ENCODE results near the gene DBN1.

The DBN1 gene

DNA sequence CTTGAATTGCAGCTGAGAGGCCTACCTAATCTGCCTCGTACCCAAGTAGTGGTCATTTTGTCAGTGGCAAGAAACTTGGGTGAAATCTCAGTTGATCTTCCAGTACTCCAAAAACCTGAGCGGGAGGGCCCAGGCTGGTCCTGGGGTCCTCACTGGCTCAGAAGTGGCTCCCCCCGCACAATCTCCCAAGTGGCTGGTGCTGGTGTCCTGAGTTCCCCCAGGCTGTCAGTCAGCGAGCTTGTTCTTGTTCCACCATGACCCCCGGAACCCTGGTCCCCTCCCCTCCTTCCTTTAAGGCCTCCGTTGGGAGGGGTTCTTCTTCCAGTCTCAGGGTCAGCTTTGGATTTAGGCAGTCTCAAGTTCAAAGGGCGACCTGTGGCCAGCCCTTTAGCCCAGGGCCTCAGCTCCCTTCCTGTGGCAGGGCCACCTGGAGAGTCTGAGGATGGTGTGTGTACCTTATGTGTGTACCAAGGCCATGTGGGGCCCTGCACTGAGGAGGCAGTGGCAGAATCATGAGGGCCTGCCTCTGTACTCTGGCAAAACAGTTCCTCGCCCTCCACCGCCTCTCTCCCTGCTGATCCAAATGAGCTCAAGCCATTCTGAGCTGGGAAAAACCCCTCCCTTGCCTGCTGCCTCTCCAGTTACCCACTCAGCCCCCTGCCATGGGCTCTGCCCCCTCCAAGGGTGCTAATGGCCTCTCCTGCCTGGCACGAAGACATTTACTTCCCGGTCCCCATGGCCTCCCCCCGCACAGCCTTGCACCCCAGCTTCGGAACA is 4.5 kb upstream of the DBN1 start:
- DNase-seq (ENCODE audit: extremely low read depth, low read depth) = no peak
- no peak overlapping the region for H3K4me3 ChIP-seq (replicated peaks; ENCODE audit: low read depth, low read length)
- TF ChIP-seq, protein P1, sequence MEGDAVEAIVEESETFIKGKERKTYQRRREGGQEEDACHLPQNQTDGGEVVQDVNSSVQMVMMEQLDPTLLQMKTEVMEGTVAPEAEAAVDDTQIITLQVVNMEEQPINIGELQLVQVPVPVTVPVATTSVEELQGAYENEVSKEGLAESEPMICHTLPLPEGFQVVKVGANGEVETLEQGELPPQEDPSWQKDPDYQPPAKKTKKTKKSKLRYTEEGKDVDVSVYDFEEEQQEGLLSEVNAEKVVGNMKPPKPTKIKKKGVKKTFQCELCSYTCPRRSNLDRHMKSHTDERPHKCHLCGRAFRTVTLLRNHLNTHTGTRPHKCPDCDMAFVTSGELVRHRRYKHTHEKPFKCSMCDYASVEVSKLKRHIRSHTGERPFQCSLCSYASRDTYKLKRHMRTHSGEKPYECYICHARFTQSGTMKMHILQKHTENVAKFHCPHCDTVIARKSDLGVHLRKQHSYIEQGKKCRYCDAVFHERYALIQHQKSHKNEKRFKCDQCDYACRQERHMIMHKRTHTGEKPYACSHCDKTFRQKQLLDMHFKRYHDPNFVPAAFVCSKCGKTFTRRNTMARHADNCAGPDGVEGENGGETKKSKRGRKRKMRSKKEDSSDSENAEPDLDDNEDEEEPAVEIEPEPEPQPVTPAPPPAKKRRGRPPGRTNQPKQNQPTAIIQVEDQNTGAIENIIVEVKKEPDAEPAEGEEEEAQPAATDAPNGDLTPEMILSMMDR (IDR thresholded peaks at IDR 0.05; ENCODE audit: low read depth, low read length, missing control alignments) = no peak

DNA sequence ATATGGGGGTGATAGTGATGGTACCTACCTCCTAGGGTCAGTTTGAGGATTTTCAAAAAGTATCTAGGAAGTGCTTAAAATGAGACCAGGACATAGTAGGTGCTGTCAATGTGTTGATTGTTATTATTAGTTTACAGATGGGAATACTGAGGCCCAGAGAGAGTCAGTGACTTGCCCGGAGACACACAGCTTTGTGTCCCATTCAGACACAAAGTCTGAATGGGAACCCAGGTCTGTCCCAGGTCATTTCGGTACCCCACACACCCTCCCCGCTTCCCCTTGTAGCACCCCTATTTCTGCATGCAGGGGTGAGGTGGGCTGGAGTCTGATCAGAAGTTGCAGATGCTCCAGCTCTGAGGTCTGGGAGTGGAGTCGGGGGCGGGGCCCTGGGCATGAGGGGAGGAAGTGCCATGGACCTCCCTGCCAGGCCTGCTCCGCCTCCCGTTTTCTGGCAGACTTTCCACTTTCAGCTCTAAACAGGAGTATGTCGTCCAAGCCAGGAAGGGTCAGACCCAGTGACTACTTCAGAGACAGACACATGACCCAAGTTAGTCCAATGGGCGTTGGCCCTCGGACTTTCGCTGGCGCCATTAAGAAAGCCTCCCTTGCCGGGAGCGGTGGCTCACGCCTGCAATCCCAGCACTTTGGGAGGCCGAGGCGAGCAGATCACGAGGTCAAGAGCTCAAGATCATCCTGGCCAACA is 3.2 kb upstream of the DBN1 start:
- TF ChIP-seq, protein P1 (IDR thresholded peaks at IDR 0.05; ENCODE audit: low read depth, low read length, missing control alignments) = no peak
- no peak for DNase-seq (ENCODE audit: extremely low read depth, low read depth)
- no peak overlapping the region for H3K4me3 ChIP-seq (replicated peaks; ENCODE audit: low read depth, low read length)

DNA sequence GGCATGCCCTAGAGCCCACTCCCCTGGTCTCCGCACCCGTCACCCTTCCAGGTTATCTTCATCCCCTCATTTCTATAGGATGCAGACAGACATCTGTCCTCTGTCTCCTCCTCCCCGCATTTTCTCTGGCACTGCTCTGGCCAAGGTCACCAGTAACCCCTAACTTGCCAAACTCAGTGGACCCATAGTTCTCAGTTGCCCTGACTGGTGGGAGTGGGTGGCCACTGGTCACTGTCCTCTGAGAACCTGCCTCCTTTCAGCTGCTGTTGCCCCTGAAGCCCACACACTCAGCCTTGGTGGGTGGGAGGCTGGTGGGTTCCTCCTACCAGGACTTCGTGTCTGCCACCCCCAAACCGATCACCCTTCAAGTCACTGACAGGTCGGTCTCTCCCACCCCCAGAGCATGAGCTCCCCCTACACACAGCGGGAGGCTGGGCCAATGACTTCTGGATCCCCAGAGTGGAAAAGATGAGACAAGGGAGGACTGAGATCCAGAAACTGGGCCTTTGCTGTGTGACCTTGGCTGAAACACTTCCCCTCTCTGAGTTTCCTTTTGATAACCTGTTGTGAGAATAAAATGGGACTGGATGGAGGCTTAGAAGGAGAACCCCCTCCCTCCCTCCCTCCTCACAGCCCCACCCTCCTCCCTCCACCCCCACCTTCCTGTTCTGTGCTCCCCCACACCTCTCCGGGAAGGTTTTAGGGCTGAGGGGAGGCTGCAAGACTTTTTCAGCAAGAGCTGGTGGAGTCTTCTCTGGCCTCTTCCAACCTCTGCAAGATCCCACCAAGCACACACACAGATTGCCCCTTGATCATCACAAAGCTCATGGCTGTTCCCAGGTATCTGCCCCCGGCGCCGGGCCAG is 2.4 kb upstream of the DBN1 start:
- H3K4me3 ChIP-seq (replicated peaks; ENCODE audit: low read depth, low read length) = no peak overlapping the region
- DNase-seq (ENCODE audit: extremely low read depth, low read depth) = no peak
- TF ChIP-seq, protein P1 (IDR thresholded peaks at IDR 0.05; ENCODE audit: low read depth, low read length, missing control alignments) = no peak

DNA sequence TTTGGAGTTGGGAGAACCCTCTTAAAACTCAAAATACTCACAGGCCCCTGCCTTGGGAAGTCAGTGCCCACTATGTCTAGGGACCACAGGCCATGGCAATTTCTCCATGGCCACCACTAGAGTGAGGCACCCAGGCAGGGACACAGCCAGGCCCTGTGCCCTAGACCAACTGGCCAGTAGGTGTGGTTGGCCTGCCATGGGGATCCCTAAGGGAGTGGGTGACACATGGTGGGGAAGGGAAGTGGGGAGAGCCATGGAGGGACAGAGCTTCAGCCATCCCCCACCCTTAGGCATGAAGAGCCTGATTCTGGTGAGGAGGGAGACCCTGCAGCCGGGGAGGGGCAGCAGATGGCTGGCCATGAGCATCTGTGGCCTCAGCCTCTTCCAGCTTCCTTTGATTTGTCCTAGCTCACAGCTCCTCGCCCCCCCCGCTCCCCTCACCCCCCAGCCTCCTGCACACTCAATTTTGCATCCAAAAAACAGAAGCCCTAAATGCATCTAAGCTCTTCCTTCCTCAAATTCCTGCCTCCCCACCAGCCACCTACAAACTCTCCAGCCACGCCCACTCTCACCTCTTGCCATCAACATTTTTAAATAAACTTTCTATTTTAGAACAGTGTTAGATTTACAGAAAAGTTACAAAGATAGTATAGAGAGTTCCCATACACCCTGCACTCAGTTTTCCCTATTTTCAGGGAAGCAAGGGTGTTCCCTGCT is 1.6 kb upstream of the DBN1 start:
- TF ChIP-seq, protein P1 (IDR thresholded peaks at IDR 0.05; ENCODE audit: low read depth, low read length, missing control alignments) = no peak
- no peak for DNase-seq (ENCODE audit: extremely low read depth, low read depth)

DNA sequence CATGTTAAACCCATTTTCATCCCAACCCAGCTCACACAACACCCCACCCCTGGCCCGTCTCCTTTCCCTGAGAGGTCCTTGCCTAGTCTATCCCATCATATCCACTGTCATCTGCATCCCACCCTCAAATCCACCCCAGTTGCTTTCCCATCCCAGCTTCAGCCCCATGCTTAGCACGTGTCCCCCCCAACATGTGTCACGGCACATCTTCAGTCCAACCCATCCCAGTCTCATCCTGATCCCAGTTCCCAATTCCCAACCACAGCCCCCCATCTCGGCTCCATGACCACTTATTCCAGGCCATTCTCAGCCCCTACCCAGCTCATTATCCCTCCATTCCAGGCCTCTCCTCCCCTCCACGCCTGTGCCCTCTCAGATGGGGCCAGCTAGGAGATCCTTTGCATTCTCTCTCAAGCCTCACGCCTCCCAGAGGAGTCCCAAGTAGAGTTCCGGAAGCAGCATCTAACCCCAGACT is 605 bp upstream of the DBN1 start:
- H3K4me3 ChIP-seq (replicated peaks; ENCODE audit: low read depth, low read length) = no peak overlapping the region
- DNase-seq (ENCODE audit: extremely low read depth, low read depth) = no peak
- TF ChIP-seq, protein P1 (IDR thresholded peaks at IDR 0.05; ENCODE audit: low read depth, low read length, missing control alignments) = no peak

More for the DNA sequence above, 1.6 kb upstream of the DBN1 start:
- no peak overlapping the region for H3K4me3 ChIP-seq (replicated peaks; ENCODE audit: low read depth, low read length)
